ENCODE results near the gene MFSD2A.
"Not testable (repeated sequence)": the region's sequence is repeated elsewhere in the genome, so short reads cannot be mapped to it uniquely, and the experiment has no call there.

MFSD2A gene

GRCh38 chr1:39969048-39969447 lies 14.1 kb downstream of the MFSD2A start:
- DNase-seq = no peak

GRCh38 chr1:39969531-39970270 lies 14.8 kb downstream of the MFSD2A start:
- DNase-seq = no peak

GRCh38 chr1:39970274-39970673 lies 15.3 kb downstream of the MFSD2A start:
- no peak for DNase-seq

GRCh38 chr1:39971138-39971537 lies 16.2 kb downstream of the MFSD2A start:
- no peak for DNase-seq

GRCh38 chr1:39973503-39974135 lies 18.7 kb downstream of the MFSD2A start:
- peak; percentile 19 to 64 (median 58) for DNase-seq

- DNase-seq = no peak
These were observed 21.8 kb downstream of the MFSD2A start for GRCh38 chr1:39976732-39977131.

GRCh38 chr1:39977202-39977601 lies 22.3 kb downstream of the MFSD2A start:
- no peak for DNase-seq

GRCh38 chr1:39979654-39980053 lies 24.7 kb downstream of the MFSD2A start:
- no peak for DNase-seq

GRCh38 chr1:39980555-39981313 lies 25.8 kb downstream of the MFSD2A start:
- DNase-seq = no peak

- no peak for DNase-seq
These were observed 26.4 kb downstream of the MFSD2A start for GRCh38 chr1:39981385-39981784.

GRCh38 chr1:39981945-39982344 lies 27.0 kb downstream of the MFSD2A start:
- no peak for DNase-seq

GRCh38 chr1:39984480-39984879 lies 29.5 kb downstream of the MFSD2A start:
- not testable (repeated sequence) for DNase-seq

- DNase-seq = no peak
These were observed 30.0 kb downstream of the MFSD2A start for GRCh38 chr1:39984951-39985350.

- no peak for DNase-seq
These were observed 32.9 kb downstream of the MFSD2A start for GRCh38 chr1:39987869-39988268.

GRCh38 chr1:39988618-39989343 lies 33.8 kb downstream of the MFSD2A start:
- DNase-seq = no peak

GRCh38 chr1:39990428-39990827 lies 35.5 kb downstream of the MFSD2A start:
- DNase-seq = no peak

GRCh38 chr1:39992234-39992633 lies 37.3 kb downstream of the MFSD2A start:
- DNase-seq = no peak

GRCh38 chr1:39992888-39993287 lies 37.9 kb downstream of the MFSD2A start:
- no peak for DNase-seq

GRCh38 chr1:39995973-39996393 lies 41.0 kb downstream of the MFSD2A start:
- no peak for DNase-seq

- no peak for DNase-seq
These were observed 41.6 kb downstream of the MFSD2A start for GRCh38 chr1:39996396-39997004.

- DNase-seq = no peak
These were observed 46.5 kb downstream of the MFSD2A start for GRCh38 chr1:40001456-40001855.
